GM21717 (cell line): ENCODE results near the gene ZNF512B.
"Not testable (repeated sequence)": the region's sequence is repeated elsewhere in the genome, so short reads cannot be mapped to it uniquely, and the experiment has no call there.

Experiments
- ATAC-seq: cut with Tn5 transposase; IDR thresholded peaks from one replicate; pipeline ENCODE4 v1.9.1; 2021; ENCODE audit warnings: mild to moderate bottlenecking, moderate library complexity; ENCODE audit not compliant: unreplicated experiment

ZNF512B gene

GRCh38 chr20:63963784-63964301, 5.9 kb downstream of the ZNF512B start:
- ATAC-seq = no peak

- ATAC-seq = no peak
Observed at GRCh38 chr20:63963348-63963741, 6.4 kb downstream of the ZNF512B start.

GRCh38 chr20:63962426-63963347, 7.0 kb downstream of the ZNF512B start:
- ATAC-seq = no peak

- ATAC-seq = no peak
Observed at GRCh38 chr20:63961664-63962425, 7.9 kb downstream of the ZNF512B start.

GRCh38 chr20:63960654-63961621, 8.8 kb downstream of the ZNF512B start:
- not testable (repeated sequence) for ATAC-seq

- no peak for ATAC-seq
Observed at GRCh38 chr20:63959699-63960075, 10.0 kb downstream of the ZNF512B start.

GRCh38 chr20:63958964-63959698, 10.6 kb downstream of the ZNF512B start:
- ATAC-seq = no peak

- ATAC-seq = no peak
Observed at GRCh38 chr20:63958471-63958870, 11.3 kb downstream of the ZNF512B start.

GRCh38 chr20:63957690-63958441, 11.9 kb downstream of the ZNF512B start:
- ATAC-seq = no peak

- no peak for ATAC-seq
Observed at GRCh38 chr20:63957004-63957689, 12.6 kb downstream of the ZNF512B start.

GRCh38 chr20:63956664-63957003, 13.1 kb downstream of the ZNF512B start:
- ATAC-seq = no peak

GRCh38 chr20:63955827-63956663, 13.7 kb downstream of the ZNF512B start, which contains the start of gene UCKL1:
UCKL1 (minus strand) TSS chr20:63956416; CDS start chr20:63956372, 44 bp downstream.
- peak; percentile 53 for ATAC-seq

- no peak for ATAC-seq
Observed at GRCh38 chr20:63955281-63955826, 14.4 kb downstream of the ZNF512B start.

- ATAC-seq = no peak
Observed at GRCh38 chr20:63953764-63954429, 15.8 kb downstream of the ZNF512B start.

GRCh38 chr20:63952769-63953168, 17.0 kb downstream of the ZNF512B start:
- no peak for ATAC-seq

GRCh38 chr20:63952210-63952535, 17.6 kb downstream of the ZNF512B start:
- no peak for ATAC-seq
